GM18861 (cell line): ENCODE data around the gene INF2.

ENCODE experiments used
- ATAC-seq: cut with Tn5 transposase; IDR thresholded peaks from one replicate; pipeline ENCODE4 v1.9.1; 2021; ENCODE audit not compliant: unreplicated experiment

The INF2 gene

GRCh38 chr14:104687601-104688504, 1.6 kb upstream of the INF2 start:
- ATAC-seq = no peak

GRCh38 chr14:104688505-104689108, 811 bp upstream of the INF2 start:
- no peak for ATAC-seq

- no peak for ATAC-seq
Observed at GRCh38 chr14:104689881-104690711, 678 bp downstream of the INF2 start.

GRCh38 chr14:104690861-104691455, 1.5 kb downstream of the INF2 start:
- no peak for ATAC-seq

- ATAC-seq = no peak
Observed at GRCh38 chr14:104691546-104692260, 2.3 kb downstream of the INF2 start.

- ATAC-seq = no peak
Observed at GRCh38 chr14:104692261-104692938, 3.0 kb downstream of the INF2 start.

- ATAC-seq = no peak
Observed at GRCh38 chr14:104692939-104693315, 3.5 kb downstream of the INF2 start.

GRCh38 chr14:104693482-104694431, 4.3 kb downstream of the INF2 start:
- ATAC-seq = no peak

GRCh38 chr14:104694475-104694950, 5.1 kb downstream of the INF2 start:
- no peak for ATAC-seq

- ATAC-seq = no peak
Observed at GRCh38 chr14:104694991-104695659, 5.7 kb downstream of the INF2 start.

GRCh38 chr14:104695660-104696000, 6.2 kb downstream of the INF2 start:
- no peak for ATAC-seq

- ATAC-seq = no peak
Observed at GRCh38 chr14:104696671-104697316, 7.4 kb downstream of the INF2 start.

- no peak for ATAC-seq
Observed at GRCh38 chr14:104697317-104697703, 7.9 kb downstream of the INF2 start.

- ATAC-seq = no peak
Observed at GRCh38 chr14:104697892-104698583, 8.6 kb downstream of the INF2 start.

- no peak for ATAC-seq
Observed at GRCh38 chr14:104698688-104699425, 9.4 kb downstream of the INF2 start.

- no peak for ATAC-seq
Observed at GRCh38 chr14:104699426-104699748, 10.0 kb downstream of the INF2 start.

- no peak for ATAC-seq
Observed at GRCh38 chr14:104700225-104700651, 10.8 kb downstream of the INF2 start.
